WTC11 (cell line): ENCODE results near the gene STX8. TPM values are rescaled to one million over a fixed set of nuclear protein-coding genes. Genes with fewer than 3 reads are reported as not detected.

Source experiments
- ATAC-seq: fragments of 200-7000 bp; cut with Tn5 transposase; 2 replicates; pipeline ENCODE4 v1.10.0; 2021; ENCODE audit warnings: mild to moderate bottlenecking, moderate library complexity
- CTCF ChIA-PET: fragments of 300-600 bp; sonication (Branson Sonifier 250); formaldehyde crosslinking; loops from one replicate; lab custom pipeline; 2021; ENCODE audit warnings: antibody characterized with exemption; lab: Charles Lee
- POLR2A ChIA-PET: fragments of 350-600 bp; sonication (Branson Sonifier 250); formaldehyde crosslinking; loops from one replicate; lab custom pipeline; 2021; ENCODE audit warnings: antibody characterized with exemption; lab: Charles Lee
- DNase-seq: peaks from one replicate; pipeline ENCODE4 v3.0.0; 2021; ENCODE audit warnings: low spot score
- H3K27ac Mint-ChIP-seq: 2 replicates; pipeline ENCODE4 v1.8.0; 2021; ENCODE audit warnings: mixed read lengths
- H3K27me3 Mint-ChIP-seq: 2 replicates; pipeline ENCODE4 v1.8.0; 2021; ENCODE audit warnings: low read depth, mild to moderate bottlenecking, moderate library complexity, mixed read lengths
- H3K36me3 Mint-ChIP-seq: 2 replicates; pipeline ENCODE4 v1.8.0; 2021; ENCODE audit warnings: mixed read lengths
- H3K4me1 Mint-ChIP-seq: 2 replicates; pipeline ENCODE4 v1.8.0; 2022; ENCODE audit warnings: mixed read lengths
- H3K4me3 Mint-ChIP-seq: 2 replicates; pipeline ENCODE4 v1.8.0; 2021; ENCODE audit warnings: mild to moderate bottlenecking, moderate library complexity, mixed read lengths
- H3K9me3 Mint-ChIP-seq: 2 replicates; pipeline ENCODE4 v1.8.0; 2021; ENCODE audit warnings: mixed read lengths
- CREB1 ChIP-seq: sonication (generic); formaldehyde crosslinking; IDR thresholded peaks from 2 replicates; pipeline ENCODE4 v1.8.0; 2023; ENCODE audit warnings: mild to moderate bottlenecking, missing genetic modification reagents
- ELF4 ChIP-seq: sonication (generic); formaldehyde crosslinking; IDR thresholded peaks from 2 replicates; pipeline ENCODE4 v1.8.1; 2022; ENCODE audit warnings: low read depth, mild to moderate bottlenecking, moderate library complexity, missing genetic modification reagents
- ETV6 ChIP-seq: sonication (generic); formaldehyde crosslinking; IDR thresholded peaks from 2 replicates; pipeline ENCODE4 v1.8.1; 2022; ENCODE audit warnings: mild to moderate bottlenecking, missing genetic modification reagents
- GABPB1 ChIP-seq: sonication (generic); formaldehyde crosslinking; IDR thresholded peaks from 2 replicates; pipeline ENCODE4 v1.8.1; 2023; ENCODE audit warnings: mild to moderate bottlenecking, missing genetic modification reagents
- NFE2L1 ChIP-seq: sonication (generic); formaldehyde crosslinking; IDR thresholded peaks from 2 replicates; pipeline ENCODE4 v1.8.1; 2023; ENCODE audit warnings: missing genetic modification reagents
- NR2C2 ChIP-seq: sonication (generic); formaldehyde crosslinking; IDR thresholded peaks from 2 replicates; pipeline ENCODE4 v1.8.0; 2022; ENCODE audit warnings: mild to moderate bottlenecking, missing genetic modification reagents
- RELA ChIP-seq: sonication (generic); formaldehyde crosslinking; IDR thresholded peaks from 2 replicates; pipeline ENCODE4 v1.8.1; 2022; ENCODE audit warnings: missing genetic modification reagents, mild to moderate bottlenecking, borderline replicate concordance
- SMAD4 ChIP-seq: sonication (generic); formaldehyde crosslinking; IDR thresholded peaks from 2 replicates; pipeline ENCODE4 v1.8.0; 2022; ENCODE audit warnings: mild to moderate bottlenecking, missing genetic modification reagents
- total RNA-seq: library from RNA; stranded (reverse); gene quantifications from 3 replicates; pipeline ENCODE4 v1.2.3, GENCODE V29; 2021
- TF ChIP-seq, protein P1 (sequence below): sonication (generic); formaldehyde crosslinking; IDR thresholded peaks from 2 replicates; pipeline ENCODE4 v1.8.1; 2022; ENCODE audit warnings: mild to moderate bottlenecking, missing genetic modification reagents, moderate library complexity, borderline replicate concordance
- TF ChIP-seq, protein P2 (sequence below): sonication (generic); formaldehyde crosslinking; IDR thresholded peaks from 2 replicates; pipeline ENCODE4 v1.8.1; 2022; ENCODE audit warnings: low read depth, missing genetic modification reagents, borderline replicate concordance
- TF ChIP-seq, protein P3 (sequence below): fragments of 250-450 bp; sonication (Bioruptor Pico); IDR thresholded peaks from 2 replicates; pipeline ENCODE4 v1.9.0; 2021; ENCODE audit warnings: mild to moderate bottlenecking, borderline replicate concordance
- TF ChIP-seq, protein P4 (sequence below): sonication (generic); formaldehyde crosslinking; IDR thresholded peaks from 2 replicates; pipeline ENCODE4 v1.8.1; 2022; ENCODE audit warnings: low read depth, mild to moderate bottlenecking, moderate library complexity, missing genetic modification reagents, borderline replicate concordance
- TF ChIP-seq, protein P5 (sequence below): fragments of 200-600 bp; IDR thresholded peaks from 2 replicates; pipeline ENCODE4 v1.8.0; 2022; ENCODE audit warnings: antibody characterized with exemption
- TF ChIP-seq, protein P6 (sequence below): sonication (generic); formaldehyde crosslinking; IDR thresholded peaks from 2 replicates; pipeline ENCODE4 v1.8.0; 2022; ENCODE audit warnings: mild to moderate bottlenecking, missing genetic modification reagents
- TF ChIP-seq, protein P7 (sequence below): sonication (generic); formaldehyde crosslinking; IDR thresholded peaks from 2 replicates; pipeline ENCODE4 v1.8.0; 2022; ENCODE audit warnings: mild to moderate bottlenecking, missing genetic modification reagents
- TF ChIP-seq, protein P8 (sequence below): fragments of 250-450 bp; sonication (Bioruptor Pico); IDR thresholded peaks from 2 replicates; pipeline ENCODE4 v1.9.0; 2021; ENCODE audit warnings: mild to moderate bottlenecking
- TF ChIP-seq, protein P9 (sequence below): sonication (generic); formaldehyde crosslinking; IDR thresholded peaks from 2 replicates; pipeline ENCODE4 v1.8.1; 2023; ENCODE audit warnings: mild to moderate bottlenecking, missing genetic modification reagents

STX8 gene
- total RNA-seq, 1 experiment from 2014 or later = 39.9 TPM

DNA sequence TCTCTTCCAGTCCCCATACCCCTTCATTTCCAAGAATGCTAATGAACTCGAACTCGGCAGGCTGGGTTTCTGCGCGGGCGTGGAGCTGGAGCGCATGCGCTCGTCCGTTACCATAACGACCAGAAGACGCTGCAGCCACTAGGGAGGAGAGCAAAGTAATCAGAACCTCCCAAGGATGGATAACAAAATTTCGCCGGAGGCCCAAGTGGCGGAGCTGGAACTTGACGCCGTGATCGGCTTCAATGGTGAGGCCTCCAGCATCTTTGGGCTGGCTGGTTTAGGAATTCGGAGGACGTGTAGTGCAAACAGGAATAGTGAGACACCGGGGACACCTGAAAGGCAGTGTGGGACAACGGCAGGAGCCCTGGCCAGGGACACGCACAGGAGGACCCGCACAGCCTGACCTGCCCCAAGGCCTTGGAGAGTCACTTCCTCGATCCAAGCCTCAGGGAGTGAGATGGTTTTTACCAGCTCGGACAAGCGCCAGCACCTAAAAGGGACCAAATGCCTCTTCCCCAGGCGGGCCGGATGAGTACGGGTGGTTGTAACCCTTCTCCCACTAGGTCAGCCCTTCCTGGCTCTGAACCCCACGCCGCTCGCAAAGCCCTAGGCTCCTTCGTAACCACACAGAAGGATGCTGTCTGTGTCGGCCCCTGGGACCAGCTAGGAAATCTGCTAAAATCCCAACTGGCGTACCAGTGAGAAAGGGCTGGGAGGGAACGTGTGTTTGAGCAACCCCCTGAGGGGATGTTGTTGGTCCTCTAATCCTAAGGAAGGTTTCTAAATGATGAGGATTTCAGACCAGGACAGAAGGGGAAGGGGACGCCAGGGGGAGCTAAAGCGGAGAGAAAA is 1.1 kb upstream of the STX8 start, which contains the start of gene CFAP52:
CFAP52 (plus strand) TSS at position 122 of the 852 bp plus-strand sequence; CDS start at position 176, 54 bp downstream.
- Mint-ChIP-seq H3K4me1 (peaks cover 9% of the 10 kb centered on the region), H3K27me3 (peaks cover 4% of the 10 kb centered on the region; the same call in 1 of the 2 replicates), H3K27ac (no peak within 1 kb of the TSS; the same call in 1 of the 2 replicates)

More for the DNA sequence above, 1.1 kb upstream of the STX8 start, which contains the start of gene CFAP52:
- H3K4me3 Mint-ChIP-seq = peak within 1 kb of the TSS; percentile 93
- POLR2A ChIA-PET = interaction anchor here (1.0 to 1.2 kb wide), 2 partner anchors 61 to 69 kb away, joined by 3 to 5 read pairs; partner anchors contain the start of gene USP43
- H3K9me3 Mint-ChIP-seq = peaks cover 7% of the 10 kb centered on the region
- no peak for TF ChIP-seq GABPB1
- no peak for TF ChIP-seq SMAD4 (CRISPR knock-in tag)
- TF ChIP-seq NFE2L1 (CRISPR knock-in tag) = no peak
- TF ChIP-seq, protein P1, sequence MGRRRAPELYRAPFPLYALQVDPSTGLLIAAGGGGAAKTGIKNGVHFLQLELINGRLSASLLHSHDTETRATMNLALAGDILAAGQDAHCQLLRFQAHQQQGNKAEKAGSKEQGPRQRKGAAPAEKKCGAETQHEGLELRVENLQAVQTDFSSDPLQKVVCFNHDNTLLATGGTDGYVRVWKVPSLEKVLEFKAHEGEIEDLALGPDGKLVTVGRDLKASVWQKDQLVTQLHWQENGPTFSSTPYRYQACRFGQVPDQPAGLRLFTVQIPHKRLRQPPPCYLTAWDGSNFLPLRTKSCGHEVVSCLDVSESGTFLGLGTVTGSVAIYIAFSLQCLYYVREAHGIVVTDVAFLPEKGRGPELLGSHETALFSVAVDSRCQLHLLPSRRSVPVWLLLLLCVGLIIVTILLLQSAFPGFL (CRISPR knock-in tag) = no peak
- TF ChIP-seq CREB1 = no peak
- TF ChIP-seq, protein P2, sequence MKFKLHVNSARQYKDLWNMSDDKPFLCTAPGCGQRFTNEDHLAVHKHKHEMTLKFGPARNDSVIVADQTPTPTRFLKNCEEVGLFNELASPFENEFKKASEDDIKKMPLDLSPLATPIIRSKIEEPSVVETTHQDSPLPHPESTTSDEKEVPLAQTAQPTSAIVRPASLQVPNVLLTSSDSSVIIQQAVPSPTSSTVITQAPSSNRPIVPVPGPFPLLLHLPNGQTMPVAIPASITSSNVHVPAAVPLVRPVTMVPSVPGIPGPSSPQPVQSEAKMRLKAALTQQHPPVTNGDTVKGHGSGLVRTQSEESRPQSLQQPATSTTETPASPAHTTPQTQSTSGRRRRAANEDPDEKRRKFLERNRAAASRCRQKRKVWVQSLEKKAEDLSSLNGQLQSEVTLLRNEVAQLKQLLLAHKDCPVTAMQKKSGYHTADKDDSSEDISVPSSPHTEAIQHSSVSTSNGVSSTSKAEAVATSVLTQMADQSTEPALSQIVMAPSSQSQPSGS = no peak
- TF ChIP-seq, protein P3, sequence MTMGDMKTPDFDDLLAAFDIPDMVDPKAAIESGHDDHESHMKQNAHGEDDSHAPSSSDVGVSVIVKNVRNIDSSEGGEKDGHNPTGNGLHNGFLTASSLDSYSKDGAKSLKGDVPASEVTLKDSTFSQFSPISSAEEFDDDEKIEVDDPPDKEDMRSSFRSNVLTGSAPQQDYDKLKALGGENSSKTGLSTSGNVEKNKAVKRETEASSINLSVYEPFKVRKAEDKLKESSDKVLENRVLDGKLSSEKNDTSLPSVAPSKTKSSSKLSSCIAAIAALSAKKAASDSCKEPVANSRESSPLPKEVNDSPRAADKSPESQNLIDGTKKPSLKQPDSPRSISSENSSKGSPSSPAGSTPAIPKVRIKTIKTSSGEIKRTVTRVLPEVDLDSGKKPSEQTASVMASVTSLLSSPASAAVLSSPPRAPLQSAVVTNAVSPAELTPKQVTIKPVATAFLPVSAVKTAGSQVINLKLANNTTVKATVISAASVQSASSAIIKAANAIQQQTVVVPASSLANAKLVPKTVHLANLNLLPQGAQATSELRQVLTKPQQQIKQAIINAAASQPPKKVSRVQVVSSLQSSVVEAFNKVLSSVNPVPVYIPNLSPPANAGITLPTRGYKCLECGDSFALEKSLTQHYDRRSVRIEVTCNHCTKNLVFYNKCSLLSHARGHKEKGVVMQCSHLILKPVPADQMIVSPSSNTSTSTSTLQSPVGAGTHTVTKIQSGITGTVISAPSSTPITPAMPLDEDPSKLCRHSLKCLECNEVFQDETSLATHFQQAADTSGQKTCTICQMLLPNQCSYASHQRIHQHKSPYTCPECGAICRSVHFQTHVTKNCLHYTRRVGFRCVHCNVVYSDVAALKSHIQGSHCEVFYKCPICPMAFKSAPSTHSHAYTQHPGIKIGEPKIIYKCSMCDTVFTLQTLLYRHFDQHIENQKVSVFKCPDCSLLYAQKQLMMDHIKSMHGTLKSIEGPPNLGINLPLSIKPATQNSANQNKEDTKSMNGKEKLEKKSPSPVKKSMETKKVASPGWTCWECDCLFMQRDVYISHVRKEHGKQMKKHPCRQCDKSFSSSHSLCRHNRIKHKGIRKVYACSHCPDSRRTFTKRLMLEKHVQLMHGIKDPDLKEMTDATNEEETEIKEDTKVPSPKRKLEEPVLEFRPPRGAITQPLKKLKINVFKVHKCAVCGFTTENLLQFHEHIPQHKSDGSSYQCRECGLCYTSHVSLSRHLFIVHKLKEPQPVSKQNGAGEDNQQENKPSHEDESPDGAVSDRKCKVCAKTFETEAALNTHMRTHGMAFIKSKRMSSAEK (CRISPR knock-in tag) = no peak
- TF ChIP-seq, protein P4, sequence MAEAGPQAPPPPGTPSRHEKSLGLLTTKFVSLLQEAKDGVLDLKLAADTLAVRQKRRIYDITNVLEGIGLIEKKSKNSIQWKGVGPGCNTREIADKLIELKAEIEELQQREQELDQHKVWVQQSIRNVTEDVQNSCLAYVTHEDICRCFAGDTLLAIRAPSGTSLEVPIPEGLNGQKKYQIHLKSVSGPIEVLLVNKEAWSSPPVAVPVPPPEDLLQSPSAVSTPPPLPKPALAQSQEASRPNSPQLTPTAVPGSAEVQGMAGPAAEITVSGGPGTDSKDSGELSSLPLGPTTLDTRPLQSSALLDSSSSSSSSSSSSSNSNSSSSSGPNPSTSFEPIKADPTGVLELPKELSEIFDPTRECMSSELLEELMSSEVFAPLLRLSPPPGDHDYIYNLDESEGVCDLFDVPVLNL (CRISPR knock-in tag) = no peak
- TF ChIP-seq ETV6 (CRISPR knock-in tag) = no peak
- TF ChIP-seq, protein P5, sequence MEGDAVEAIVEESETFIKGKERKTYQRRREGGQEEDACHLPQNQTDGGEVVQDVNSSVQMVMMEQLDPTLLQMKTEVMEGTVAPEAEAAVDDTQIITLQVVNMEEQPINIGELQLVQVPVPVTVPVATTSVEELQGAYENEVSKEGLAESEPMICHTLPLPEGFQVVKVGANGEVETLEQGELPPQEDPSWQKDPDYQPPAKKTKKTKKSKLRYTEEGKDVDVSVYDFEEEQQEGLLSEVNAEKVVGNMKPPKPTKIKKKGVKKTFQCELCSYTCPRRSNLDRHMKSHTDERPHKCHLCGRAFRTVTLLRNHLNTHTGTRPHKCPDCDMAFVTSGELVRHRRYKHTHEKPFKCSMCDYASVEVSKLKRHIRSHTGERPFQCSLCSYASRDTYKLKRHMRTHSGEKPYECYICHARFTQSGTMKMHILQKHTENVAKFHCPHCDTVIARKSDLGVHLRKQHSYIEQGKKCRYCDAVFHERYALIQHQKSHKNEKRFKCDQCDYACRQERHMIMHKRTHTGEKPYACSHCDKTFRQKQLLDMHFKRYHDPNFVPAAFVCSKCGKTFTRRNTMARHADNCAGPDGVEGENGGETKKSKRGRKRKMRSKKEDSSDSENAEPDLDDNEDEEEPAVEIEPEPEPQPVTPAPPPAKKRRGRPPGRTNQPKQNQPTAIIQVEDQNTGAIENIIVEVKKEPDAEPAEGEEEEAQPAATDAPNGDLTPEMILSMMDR = 0 out of 2 replicates have a peak, but pooled peaks have one; percentile 32
- no peak for TF ChIP-seq NR2C2 (CRISPR knock-in tag)
- TF ChIP-seq, protein P6, sequence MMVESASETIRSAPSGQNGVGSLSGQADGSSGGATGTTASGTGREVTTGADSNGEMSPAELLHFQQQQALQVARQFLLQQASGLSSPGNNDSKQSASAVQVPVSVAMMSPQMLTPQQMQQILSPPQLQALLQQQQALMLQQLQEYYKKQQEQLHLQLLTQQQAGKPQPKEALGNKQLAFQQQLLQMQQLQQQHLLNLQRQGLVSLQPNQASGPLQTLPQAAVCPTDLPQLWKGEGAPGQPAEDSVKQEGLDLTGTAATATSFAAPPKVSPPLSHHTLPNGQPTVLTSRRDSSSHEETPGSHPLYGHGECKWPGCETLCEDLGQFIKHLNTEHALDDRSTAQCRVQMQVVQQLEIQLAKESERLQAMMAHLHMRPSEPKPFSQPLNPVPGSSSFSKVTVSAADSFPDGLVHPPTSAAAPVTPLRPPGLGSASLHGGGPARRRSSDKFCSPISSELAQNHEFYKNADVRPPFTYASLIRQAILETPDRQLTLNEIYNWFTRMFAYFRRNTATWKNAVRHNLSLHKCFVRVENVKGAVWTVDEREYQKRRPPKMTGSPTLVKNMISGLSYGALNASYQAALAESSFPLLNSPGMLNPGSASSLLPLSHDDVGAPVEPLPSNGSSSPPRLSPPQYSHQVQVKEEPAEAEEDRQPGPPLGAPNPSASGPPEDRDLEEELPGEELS (CRISPR knock-in tag) = no peak
- TF ChIP-seq, protein P7, sequence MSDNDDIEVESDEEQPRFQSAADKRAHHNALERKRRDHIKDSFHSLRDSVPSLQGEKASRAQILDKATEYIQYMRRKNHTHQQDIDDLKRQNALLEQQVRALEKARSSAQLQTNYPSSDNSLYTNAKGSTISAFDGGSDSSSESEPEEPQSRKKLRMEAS (CRISPR knock-in tag) = no peak
- TF ChIP-seq, protein P8, sequence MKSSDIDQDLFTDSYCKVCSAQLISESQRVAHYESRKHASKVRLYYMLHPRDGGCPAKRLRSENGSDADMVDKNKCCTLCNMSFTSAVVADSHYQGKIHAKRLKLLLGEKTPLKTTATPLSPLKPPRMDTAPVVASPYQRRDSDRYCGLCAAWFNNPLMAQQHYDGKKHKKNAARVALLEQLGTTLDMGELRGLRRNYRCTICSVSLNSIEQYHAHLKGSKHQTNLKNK = no peak
- no peak for TF ChIP-seq ELF4 (CRISPR knock-in tag)
- TF ChIP-seq, protein P9, sequence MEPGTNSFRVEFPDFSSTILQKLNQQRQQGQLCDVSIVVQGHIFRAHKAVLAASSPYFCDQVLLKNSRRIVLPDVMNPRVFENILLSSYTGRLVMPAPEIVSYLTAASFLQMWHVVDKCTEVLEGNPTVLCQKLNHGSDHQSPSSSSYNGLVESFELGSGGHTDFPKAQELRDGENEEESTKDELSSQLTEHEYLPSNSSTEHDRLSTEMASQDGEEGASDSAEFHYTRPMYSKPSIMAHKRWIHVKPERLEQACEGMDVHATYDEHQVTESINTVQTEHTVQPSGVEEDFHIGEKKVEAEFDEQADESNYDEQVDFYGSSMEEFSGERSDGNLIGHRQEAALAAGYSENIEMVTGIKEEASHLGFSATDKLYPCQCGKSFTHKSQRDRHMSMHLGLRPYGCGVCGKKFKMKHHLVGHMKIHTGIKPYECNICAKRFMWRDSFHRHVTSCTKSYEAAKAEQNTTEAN (CRISPR knock-in tag) = 0 out of 2 replicates have a peak, but pooled peaks have one; percentile 47
- TF ChIP-seq RELA (CRISPR knock-in tag) = no peak
- TF ChIP-seq, all 79 proteins: peak for 2
- H3K36me3 Mint-ChIP-seq = no peaks in the 10 kb centered on the region
- CTCF ChIA-PET = interaction anchor here (0.6 to 4.3 kb wide), 30 partner anchors 10 to 579 kb away, joined by 3 to 40 read pairs (median 5); partner anchors contain the start of gene USP43
- DNase-seq (peak; percentile 85), ATAC-seq (peak; percentile 79)
